Keratinocyte (primary cell): Measurements from ENCODE around the gene MALRD1. TPM values are rescaled to one million over a fixed set of nuclear protein-coding genes. Genes with fewer than 3 reads are reported as not detected.

ENCODE experiments used
- DNase-seq: peaks from one replicate; pipeline ENCODE4 v3.0.0-alpha.2; 2011; ENCODE audit warnings: low read depth, missing footprints, low spot score
- FAIRE-seq: peaks from 2 replicates; lab custom pipeline; 2011; peaks lifted over from hg19 to GRCh38; lab: Jason Lieb, UNC
- H2AFZ ChIP-seq: 2 replicates; pipeline ENCODE4 v1.6.0; 2012; ENCODE audit warnings: low read length, control low read depth, inconsistent platforms; ENCODE audit not compliant: control insufficient read depth
- H3K27ac ChIP-seq: 2 replicates; pipeline ENCODE4 v1.5.1; 2011; ENCODE audit warnings: low read length; ENCODE audit not compliant: control insufficient read depth, insufficient read depth
- H3K27me3 ChIP-seq: 3 replicates; pipeline ENCODE4 v1.6.0; 2011; ENCODE audit warnings: low read length; ENCODE audit not compliant: control insufficient read depth, insufficient read depth; ENCODE audit errors: extremely low read depth
- H3K36me3 ChIP-seq, 2 experiments: 2 replicates in 1 of 2; 3 replicates in 1 of 2; pipeline ENCODE4 v1.5.1; 2011; ENCODE audit warnings: low read length in 2 of 2, mild to moderate bottlenecking in 1 of 2; ENCODE audit not compliant: control insufficient read depth in 2 of 2, insufficient read depth in 2 of 2; ENCODE audit errors: extremely low read depth in 1 of 2
- H3K4me1 ChIP-seq: 3 replicates; pipeline ENCODE4 v1.5.1; 2011; ENCODE audit warnings: low read length; ENCODE audit not compliant: control insufficient read depth, insufficient read depth; ENCODE audit errors: extremely low read depth
- H3K4me2 ChIP-seq: 3 replicates; pipeline ENCODE4 v1.6.0; 2011; ENCODE audit warnings: low read depth, low read length; ENCODE audit not compliant: control insufficient read depth, insufficient read depth; ENCODE audit errors: extremely low read depth
- H3K4me3 ChIP-seq, 3 experiments: fragments of 200-600 bp in 1 of 3; sonication (generic) in 1 of 3; 2 replicates in 2 of 3; 3 replicates in 1 of 3; pipeline ENCODE4 v1.5.1; 2011 to 2016; ENCODE audit warnings: low read length in 3 of 3, mild to moderate bottlenecking in 3 of 3, control low read depth in 2 of 3, inconsistent platforms in 1 of 3, low read depth in 1 of 3, mixed read lengths in 1 of 3, mixed run types in 1 of 3, moderate library complexity in 1 of 3; ENCODE audit not compliant: control insufficient read depth in 2 of 3, insufficient read depth in 2 of 3; ENCODE audit errors: extremely low read depth in 1 of 3
- H3K79me2 ChIP-seq: 2 replicates; pipeline ENCODE4 v1.6.0; 2012; ENCODE audit warnings: low read length; ENCODE audit not compliant: control insufficient read depth, insufficient read depth
- H3K9ac ChIP-seq: 3 replicates; pipeline ENCODE4 v1.6.0; 2011; ENCODE audit warnings: low read length; ENCODE audit not compliant: control insufficient read depth, insufficient read depth; ENCODE audit errors: extremely low read depth
- H3K9me1 ChIP-seq: 3 replicates; pipeline ENCODE4 v1.6.0; 2011; ENCODE audit warnings: low read length; ENCODE audit not compliant: control insufficient read depth, insufficient read depth; ENCODE audit errors: extremely low read depth
- H3K9me3 ChIP-seq: 2 replicates; pipeline ENCODE4 v1.5.1; 2012; ENCODE audit warnings: low read depth, low read length; ENCODE audit not compliant: control insufficient read depth
- H4K20me1 ChIP-seq: 3 replicates; pipeline ENCODE4 v1.6.0; 2011; ENCODE audit warnings: low read length; ENCODE audit not compliant: control insufficient read depth, insufficient read depth; ENCODE audit errors: extremely low read depth
- CTCF ChIP-seq, 3 experiments: IDR thresholded peaks in 1 of 3; conservative IDR thresholded peaks in 1 of 3; optimal IDR thresholded peaks in 1 of 3; 2 replicates in 2 of 3; 3 replicates in 1 of 3; pipeline versions ENCODE3 to v1.5.1; 2011; ENCODE audit warnings: low read length in 3 of 3, mild to moderate bottlenecking in 3 of 3, moderate library complexity in 2 of 3, control low read depth in 1 of 3, inconsistent platforms in 1 of 3; ENCODE audit not compliant: insufficient read depth in 2 of 3; ENCODE audit errors: extremely low read depth in 1 of 3
- EZH2 ChIP-seq: IDR thresholded peaks from one replicate; pipeline ENCODE4 v1.6.1; 2012; ENCODE audit warnings: inconsistent platforms, mild to moderate bottlenecking, low read length, moderate library complexity
- dilution Hi-C: fragments of 300-500 bp; cut with MboI; formaldehyde crosslinking; loops from one replicate; pipeline ENCODE4 v1.7.0; 2020; ENCODE audit warnings: low sequenced_read_pairs; ENCODE audit not compliant: extremely low pct_ligation_motif_present
- polyA plus RNA-seq, 5 experiments: library from polyadenylated mRNA; depleted of rRNA in 3 of 5; stranded (reverse) in 3 of 5; stranded (forward) in 1 of 5; unstranded in 1 of 5; fragments of >200 nt; gene quantifications; 1 replicate in 1 of 5; 2 replicates in 3 of 5; 3 replicates in 1 of 5; pipeline versions ENCODE4 v1.2.1 to v1.2.3, GENCODE V29; 2011 to 2012; ENCODE audit warnings: missing spikeins in 2 of 5, low read depth in 1 of 5, low replicate concordance in 1 of 5

MALRD1 gene
- polyA plus RNA-seq, 1 donor (not counting 4 experiments of a cell fraction or from before 2014, with no cell fraction given), result not detected

GRCh38 chr10:19426034-19426433, 377.4 kb downstream of the MALRD1 start:
- no peak overlapping the region for H3K27ac ChIP-seq
- no peaks in the 10 kb centered on the region for H3K27me3 ChIP-seq
- H3K9me1 ChIP-seq, result no peaks in the 10 kb centered on the region
- no peaks in the 10 kb centered on the region for H3K36me3 ChIP-seq
- TF ChIP-seq CTCF (optimal IDR thresholded peaks at IDR 0.05 in 1 of 3, IDR thresholded peaks at IDR 0.05 in 1 of 3, conservative IDR thresholded peaks at IDR 0.05 in 1 of 3; ENCODE audit: extremely low read depth in 1 of 3, insufficient read depth in 2 of 3, low read length in 3 of 3), result no peak
- TF ChIP-seq EZH2, result no peak
- H3K79me2 ChIP-seq, result no peaks in the 10 kb centered on the region
- no peak overlapping the region for H3K9ac ChIP-seq
- no peak overlapping the region for H2AFZ ChIP-seq
- H3K4me2 ChIP-seq, result no peak overlapping the region
- H3K4me3 ChIP-seq, result no peak overlapping the region
- no peaks in the 10 kb centered on the region for H3K4me1 ChIP-seq
- no peaks in the 10 kb centered on the region for H4K20me1 ChIP-seq
- FAIRE-seq (no peak), DNase-seq (no peak)
- dilution Hi-C loops, result no loop called here
- no peaks in the 10 kb centered on the region for H3K9me3 ChIP-seq

- H2AFZ ChIP-seq, result no peak overlapping the region
- no peak overlapping the region for H3K4me3 ChIP-seq
- H3K27ac ChIP-seq, result no peak overlapping the region
- H4K20me1 ChIP-seq, result no peaks in the 10 kb centered on the region
- H3K27me3 ChIP-seq, result no peaks in the 10 kb centered on the region
- no peak overlapping the region for H3K4me2 ChIP-seq
- DNase-seq (no peak), FAIRE-seq (peak; percentile 53)
- no peaks in the 10 kb centered on the region for H3K9me3 ChIP-seq
- H3K9me1 ChIP-seq, result no peaks in the 10 kb centered on the region
- TF ChIP-seq CTCF (optimal IDR thresholded peaks at IDR 0.05 in 1 of 3, IDR thresholded peaks at IDR 0.05 in 1 of 3, conservative IDR thresholded peaks at IDR 0.05 in 1 of 3; ENCODE audit: extremely low read depth in 1 of 3, insufficient read depth in 2 of 3, low read length in 3 of 3) (no peak), EZH2 (no peak)
- H3K36me3 ChIP-seq, result no peaks in the 10 kb centered on the region
- H3K9ac ChIP-seq, result no peak overlapping the region
- dilution Hi-C loops, result no loop called here
- no peaks in the 10 kb centered on the region for H3K4me1 ChIP-seq
- H3K79me2 ChIP-seq, result no peaks in the 10 kb centered on the region
These were observed 383.2 kb downstream of the MALRD1 start for GRCh38 chr10:19431622-19432351.
